Astrocyte (in vitro differentiated cells and primary cell): ENCODE results near the gene CCR8.

ENCODE experiments used
- CTCF ChIP-seq: IDR thresholded peaks from 2 replicates; pipeline ENCODE4 v1.5.1; 2011; ENCODE audit warnings: low read depth, mild to moderate bottlenecking, inconsistent platforms, low read length, moderate library complexity; ENCODE audit not compliant: insufficient read depth
- EZH2 ChIP-seq: IDR thresholded peaks from 2 replicates; pipeline ENCODE4 v1.6.1; 2012; ENCODE audit warnings: mild to moderate bottlenecking, low read length, inconsistent platforms; ENCODE audit not compliant: insufficient read depth

GRCh38 chr3:39347586-39347876 is 18.0 kb downstream of the CCR8 start:
- TF ChIP-seq CTCF (no peak), EZH2 (no peak)
